Activated T-cell treated with anti-CD3 and anti-CD28 coated beads for 4 hours (primary cell): ENCODE measurements around the gene TEX51.

Experiments used
- DNase-seq: peaks from one replicate; pipeline ENCODE4 v3.0.0-alpha.2; 2020

Gene TEX51

DNA sequence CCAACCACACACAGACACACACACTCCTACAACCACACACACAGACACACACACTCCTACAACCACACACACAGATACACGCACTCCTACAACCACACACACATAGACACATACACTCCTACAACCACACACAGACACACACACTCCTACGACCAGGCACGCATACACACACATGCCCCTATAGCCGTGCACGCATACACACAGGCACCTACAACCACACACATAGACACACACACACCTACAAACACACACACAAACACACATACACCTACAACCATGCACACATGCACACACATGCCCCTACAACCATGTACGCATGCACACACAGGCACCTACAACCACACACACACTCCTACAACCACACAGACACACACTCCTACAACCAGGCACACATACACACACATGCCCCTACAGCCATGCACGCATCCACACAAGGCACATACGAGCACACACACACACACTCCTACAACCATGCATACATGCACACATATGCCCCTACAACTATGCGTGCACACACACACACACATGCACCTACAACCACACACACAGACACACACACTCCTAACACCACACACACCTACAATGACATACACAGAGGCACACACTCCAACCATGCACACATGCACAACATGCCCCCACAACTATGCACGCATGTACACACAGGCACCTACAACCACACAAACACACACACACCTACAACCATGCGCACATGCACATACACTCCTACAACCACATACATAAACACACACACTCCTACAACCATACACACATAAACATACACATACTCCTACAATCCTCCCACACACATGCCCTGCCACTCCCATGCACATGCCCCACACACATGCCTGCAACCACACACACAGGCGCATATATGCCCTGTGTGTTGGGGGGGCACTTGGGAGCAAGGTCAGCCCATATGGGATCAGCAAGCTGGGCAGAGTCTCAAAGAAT, 19.1 kb upstream of the TEX51 start:
- DNase-seq: no peak

- DNase-seq: no peak
Measured at GRCh38 chr2:126880324-126880723, 18.4 kb upstream of the TEX51 start.

DNA sequence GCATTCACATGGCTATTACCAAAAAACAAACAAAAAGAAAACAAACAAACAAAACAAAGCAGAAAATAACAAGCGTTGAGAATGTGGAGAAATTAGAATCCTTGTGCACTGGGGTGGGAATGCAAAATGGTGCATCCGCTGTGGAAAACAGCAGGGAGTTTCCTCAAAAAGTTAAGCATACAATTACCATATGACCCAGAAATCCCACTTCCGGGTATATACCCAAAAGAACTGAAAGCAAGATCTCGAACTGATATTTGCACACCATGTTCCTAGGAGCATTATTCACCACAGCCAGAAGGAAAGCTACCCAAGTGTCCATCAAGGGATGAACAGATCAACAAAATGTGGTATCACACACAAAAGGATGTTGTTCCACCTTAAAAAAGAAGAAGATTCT, 17.9 kb upstream of the TEX51 start:
- DNase-seq: no peak

GRCh38 chr2:126881591-126881990, 17.1 kb upstream of the TEX51 start:
- no peak for DNase-seq

DNA sequence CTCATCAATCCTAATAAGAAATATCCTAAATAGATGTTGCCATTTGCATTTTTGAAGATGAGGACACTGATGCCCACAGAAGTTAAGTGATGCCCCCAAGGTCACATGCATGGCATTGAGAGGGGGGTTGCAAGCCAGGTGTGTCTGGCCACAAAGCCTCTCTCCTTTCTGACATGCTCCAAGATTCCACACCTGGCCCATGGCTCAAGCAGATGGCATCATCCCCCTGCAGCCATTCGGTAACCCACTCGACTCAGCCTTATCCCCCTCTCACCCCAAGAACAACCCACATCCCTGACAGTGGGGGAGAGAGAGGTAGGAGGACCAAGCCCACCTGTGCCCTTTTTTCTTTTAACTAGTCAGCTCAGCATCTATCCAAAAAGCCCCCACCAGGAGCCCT, 16.5 kb upstream of the TEX51 start:
- DNase-seq: no peak

- no peak for DNase-seq
Measured at GRCh38 chr2:126882736-126883665, 15.7 kb upstream of the TEX51 start.

DNA sequence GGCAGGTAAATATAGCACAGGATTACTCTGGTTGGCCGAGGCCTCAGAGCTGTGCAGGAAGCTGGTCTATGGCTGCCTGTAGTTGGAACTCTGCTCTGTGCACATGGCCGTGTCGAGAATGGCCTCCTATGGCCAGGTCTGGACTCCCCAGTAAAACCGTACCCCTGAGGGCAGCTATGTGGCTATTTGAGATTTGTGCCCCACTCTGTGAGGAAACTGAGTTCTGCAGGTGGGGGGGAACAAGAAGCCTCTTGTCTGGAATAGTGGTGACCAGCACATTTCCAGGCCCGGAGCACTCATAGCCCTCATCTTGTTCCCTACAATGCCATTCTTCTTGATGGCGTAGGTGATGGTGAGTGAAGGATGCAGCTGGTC, 15.0 kb upstream of the TEX51 start:
- no peak for DNase-seq

DNA sequence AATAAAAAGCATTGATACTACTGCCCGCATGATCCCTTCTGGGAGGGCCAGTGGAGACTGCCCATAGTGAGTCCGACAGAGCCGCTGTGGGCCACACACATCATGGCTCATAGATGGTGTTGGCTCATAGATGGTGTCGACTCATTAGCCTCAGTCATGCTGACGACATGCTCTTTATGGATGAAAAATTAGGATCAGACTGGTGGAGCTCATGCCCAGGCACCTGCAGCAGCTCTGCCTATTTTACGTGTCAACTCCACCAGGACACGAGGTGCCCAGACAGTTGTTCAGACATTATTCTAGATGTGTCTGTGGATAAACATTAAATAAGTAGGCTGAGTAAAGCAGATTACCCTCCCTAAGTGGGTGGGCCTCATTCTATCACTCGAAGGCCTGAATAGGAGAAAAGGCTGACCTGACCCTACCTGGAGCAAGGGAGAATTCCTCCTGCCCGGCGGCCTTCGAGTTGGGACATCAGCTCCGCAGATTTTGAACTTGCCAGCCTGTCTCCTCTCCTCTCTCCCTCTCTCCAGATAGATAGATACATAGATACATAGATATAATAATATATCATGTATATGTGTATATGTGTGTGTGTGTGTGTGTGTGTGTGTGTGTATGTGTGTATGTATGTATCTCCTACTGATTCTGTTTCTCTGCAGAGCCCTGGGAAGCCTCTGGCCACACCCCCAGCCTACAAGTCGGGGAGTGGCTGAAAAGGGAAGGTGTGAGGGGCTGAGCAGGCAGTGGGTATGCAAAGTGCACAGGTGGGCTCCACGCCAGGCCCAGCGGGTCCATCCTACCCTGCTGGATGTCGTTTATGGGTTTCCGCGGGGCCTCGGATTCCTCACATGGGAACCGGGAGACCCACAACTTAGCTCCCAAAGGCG, 13.6 kb upstream of the TEX51 start:
- no peak for DNase-seq

- DNase-seq: no peak
Measured at GRCh38 chr2:126885751-126886210, 12.9 kb upstream of the TEX51 start.

DNA sequence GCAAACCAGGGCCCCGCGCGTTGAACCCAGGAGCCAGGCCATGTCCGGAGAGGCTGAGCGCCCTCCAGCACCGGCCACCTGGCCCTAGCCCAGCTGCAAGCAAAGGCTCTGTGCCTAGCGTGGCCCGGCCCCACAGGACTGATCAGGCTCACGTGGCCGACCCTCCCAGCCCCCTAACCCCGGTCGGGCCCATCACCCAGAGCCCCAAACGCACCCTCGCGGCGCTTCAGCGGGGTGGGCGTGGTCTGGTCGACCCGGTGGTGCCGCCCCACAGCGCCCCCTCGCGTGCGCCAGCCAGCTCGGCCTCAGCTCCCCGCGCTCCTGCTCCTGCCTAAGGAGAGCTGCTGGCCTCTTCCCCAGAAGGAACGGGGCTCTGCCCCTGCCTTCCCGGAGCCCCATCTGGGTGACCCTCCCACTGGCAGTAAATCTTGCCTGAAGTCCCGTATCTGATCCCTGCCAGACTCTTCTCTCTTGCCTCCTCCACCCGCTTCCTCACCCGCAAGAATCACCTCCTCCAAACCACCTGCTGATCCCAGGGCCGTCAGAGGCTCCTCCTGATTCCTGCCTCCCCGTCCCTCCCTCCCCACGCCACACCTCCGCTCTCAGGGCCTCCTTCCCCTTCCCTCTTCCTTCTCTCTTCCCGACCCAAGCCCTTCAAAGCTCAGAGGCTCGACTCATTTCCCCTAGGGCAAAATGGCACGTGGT, 12.3 kb upstream of the TEX51 start:
- DNase-seq: peak; percentile 3

DNA sequence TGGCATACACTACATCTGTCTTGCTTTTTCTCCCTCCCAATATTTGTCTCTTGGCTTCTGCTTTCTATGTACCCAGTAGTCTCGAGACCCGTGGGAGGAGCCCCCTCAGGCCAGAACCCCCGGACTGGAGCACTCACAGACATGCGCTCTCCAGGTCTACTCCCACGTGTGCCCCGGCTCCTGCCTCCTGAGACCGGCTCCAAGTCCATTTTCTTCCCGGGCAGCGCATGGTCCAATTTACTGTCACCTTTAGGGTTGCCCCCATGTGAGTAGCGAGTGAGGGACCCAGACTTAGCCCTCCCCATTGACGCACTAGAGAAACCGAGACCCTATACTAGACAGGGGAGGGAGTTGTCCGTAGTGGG, 11.8 kb upstream of the TEX51 start:
- no peak for DNase-seq

- no peak for DNase-seq
Measured at GRCh38 chr2:126887506-126887905, 11.2 kb upstream of the TEX51 start.

- DNase-seq: no peak
Measured at GRCh38 chr2:126888046-126888445, 10.6 kb upstream of the TEX51 start.

GRCh38 chr2:126889071-126889470, 9.6 kb upstream of the TEX51 start:
- DNase-seq: no peak

GRCh38 chr2:126889496-126890135, 9.1 kb upstream of the TEX51 start:
- no peak for DNase-seq

- DNase-seq: no peak
Measured at GRCh38 chr2:126890136-126890510, 8.6 kb upstream of the TEX51 start.

GRCh38 chr2:126890551-126891450, 7.9 kb upstream of the TEX51 start:
- no peak for DNase-seq

GRCh38 chr2:126891681-126892500, 6.8 kb upstream of the TEX51 start:
- no peak for DNase-seq

DNA sequence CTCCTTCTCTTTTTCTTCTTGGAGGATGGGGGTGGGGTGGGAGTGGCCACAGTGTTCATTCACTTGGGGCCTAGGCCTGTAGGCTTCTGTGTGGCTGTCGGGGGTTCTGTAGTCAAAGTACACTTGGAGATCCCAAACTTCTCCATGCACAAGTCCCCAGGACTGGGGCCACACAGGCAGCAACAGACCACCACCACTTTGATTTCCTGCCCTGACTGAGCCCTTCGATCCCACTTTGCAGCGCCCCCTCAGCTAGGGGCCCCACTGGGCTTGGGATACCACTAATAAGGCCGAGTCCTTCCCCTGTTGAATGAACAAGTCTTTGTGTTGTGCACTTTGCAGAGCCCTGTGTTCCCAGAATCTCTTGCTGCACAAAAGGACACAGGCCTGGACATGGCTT, 5.5 kb upstream of the TEX51 start:
- DNase-seq: no peak

DNA sequence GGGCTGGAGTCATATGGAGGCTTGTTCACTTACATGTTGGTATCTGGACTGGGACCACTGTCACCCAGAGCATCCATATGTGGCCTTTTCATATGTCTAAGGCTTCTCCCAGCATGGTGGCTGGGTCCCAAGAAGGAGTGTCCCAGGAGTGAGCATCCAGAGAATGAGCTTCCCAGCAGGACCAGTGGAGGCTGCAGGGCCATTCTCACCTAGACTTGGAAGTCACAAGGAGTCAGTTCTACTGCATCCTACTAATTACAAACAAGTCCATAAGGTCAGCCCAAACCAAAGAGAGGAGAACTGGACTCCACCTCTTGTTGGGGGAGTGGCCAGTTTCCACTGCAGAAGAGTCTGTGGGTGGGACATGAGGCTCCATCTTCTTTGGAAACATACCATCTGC, 5.1 kb upstream of the TEX51 start:
- no peak for DNase-seq
